ENCODE measurements around the gene SERINC3.
A peak's percentile ranks its signal among the peaks of the same experiment; 100 is the strongest.

The SERINC3 gene

GRCh38 chr20:44501448-44501847 lies 20.4 kb downstream of the SERINC3 start:
- H3K9me3 ChIP-seq: no peaks in the 10 kb centered on the region
- H3K27me3 ChIP-seq: no peaks in the 10 kb centered on the region
- no peak overlapping the region for H3K4me3 ChIP-seq
- intact Hi-C loops (cut with DNase I; ENCODE audit: low total_unique reads): no loop called here
- no peak for DNase-seq
- no peak overlapping the region for H3K27ac ChIP-seq
- peaks cover 88 to 97% (median 88%) of the 10 kb centered on the region in 3 donors for H3K36me3 ChIP-seq
- TF ChIP-seq, protein P1, sequence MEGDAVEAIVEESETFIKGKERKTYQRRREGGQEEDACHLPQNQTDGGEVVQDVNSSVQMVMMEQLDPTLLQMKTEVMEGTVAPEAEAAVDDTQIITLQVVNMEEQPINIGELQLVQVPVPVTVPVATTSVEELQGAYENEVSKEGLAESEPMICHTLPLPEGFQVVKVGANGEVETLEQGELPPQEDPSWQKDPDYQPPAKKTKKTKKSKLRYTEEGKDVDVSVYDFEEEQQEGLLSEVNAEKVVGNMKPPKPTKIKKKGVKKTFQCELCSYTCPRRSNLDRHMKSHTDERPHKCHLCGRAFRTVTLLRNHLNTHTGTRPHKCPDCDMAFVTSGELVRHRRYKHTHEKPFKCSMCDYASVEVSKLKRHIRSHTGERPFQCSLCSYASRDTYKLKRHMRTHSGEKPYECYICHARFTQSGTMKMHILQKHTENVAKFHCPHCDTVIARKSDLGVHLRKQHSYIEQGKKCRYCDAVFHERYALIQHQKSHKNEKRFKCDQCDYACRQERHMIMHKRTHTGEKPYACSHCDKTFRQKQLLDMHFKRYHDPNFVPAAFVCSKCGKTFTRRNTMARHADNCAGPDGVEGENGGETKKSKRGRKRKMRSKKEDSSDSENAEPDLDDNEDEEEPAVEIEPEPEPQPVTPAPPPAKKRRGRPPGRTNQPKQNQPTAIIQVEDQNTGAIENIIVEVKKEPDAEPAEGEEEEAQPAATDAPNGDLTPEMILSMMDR (IDR thresholded peaks at IDR 0.05): no peak
- H3K4me1 ChIP-seq: no peaks in the 10 kb centered on the region

GRCh38 chr20:44500221-44500620 lies 21.6 kb downstream of the SERINC3 start:
- no peak overlapping the region for H3K27ac ChIP-seq
- DNase-seq: no peak
- H3K4me1 ChIP-seq: peaks cover 0 to 5% (median 0%) of the 10 kb centered on the region in 4 donors
- TF ChIP-seq, protein P1 (IDR thresholded peaks at IDR 0.05): no peak
- no peak overlapping the region for H3K4me3 ChIP-seq
- intact Hi-C loops (cut with DNase I; ENCODE audit: low total_unique reads): no loop called here
- H3K36me3 ChIP-seq: peaks cover 76 to 97% (median 89%) of the 10 kb centered on the region in 3 donors
- H3K27me3 ChIP-seq: no peaks in the 10 kb centered on the region
- no peaks in the 10 kb centered on the region for H3K9me3 ChIP-seq

GRCh38 chr20:44497761-44498160 lies 24.1 kb downstream of the SERINC3 start:
- peaks cover 0 to 26% (median 0%) of the 10 kb centered on the region in 4 donors for H3K4me1 ChIP-seq
- H3K9me3 ChIP-seq: no peaks in the 10 kb centered on the region
- intact Hi-C loops (cut with DNase I; ENCODE audit: low total_unique reads): no loop called here
- DNase-seq: no peak
- H3K4me3 ChIP-seq: no peak overlapping the region
- peaks cover 67 to 94% (median 85%) of the 10 kb centered on the region in 3 donors for H3K36me3 ChIP-seq
- peak overlapping the region; percentile 3 to 71 for H3K27ac ChIP-seq
- no peaks in the 10 kb centered on the region for H3K27me3 ChIP-seq
- TF ChIP-seq, protein P1 (IDR thresholded peaks at IDR 0.05): no peak

- Histone ChIP-seq H3K36me3 (peaks cover 67 to 94% (median 85%) of the 10 kb centered on the region in 3 donors), H3K27ac (peak overlapping the region; percentile 3 to 71), H3K27me3 (no peaks in the 10 kb centered on the region), H3K4me3 (no peak overlapping the region), H3K9me3 (no peaks in the 10 kb centered on the region), H3K4me1 (peaks cover 0 to 29% (median 0%) of the 10 kb centered on the region in 4 donors)
- DNase-seq: no peak
- TF ChIP-seq, protein P1 (IDR thresholded peaks at IDR 0.05): no peak
- intact Hi-C loops (cut with DNase I; ENCODE audit: low total_unique reads): no loop called here
Observed at GRCh38 chr20:44496976-44497375, 24.9 kb downstream of the SERINC3 start.

DNA sequence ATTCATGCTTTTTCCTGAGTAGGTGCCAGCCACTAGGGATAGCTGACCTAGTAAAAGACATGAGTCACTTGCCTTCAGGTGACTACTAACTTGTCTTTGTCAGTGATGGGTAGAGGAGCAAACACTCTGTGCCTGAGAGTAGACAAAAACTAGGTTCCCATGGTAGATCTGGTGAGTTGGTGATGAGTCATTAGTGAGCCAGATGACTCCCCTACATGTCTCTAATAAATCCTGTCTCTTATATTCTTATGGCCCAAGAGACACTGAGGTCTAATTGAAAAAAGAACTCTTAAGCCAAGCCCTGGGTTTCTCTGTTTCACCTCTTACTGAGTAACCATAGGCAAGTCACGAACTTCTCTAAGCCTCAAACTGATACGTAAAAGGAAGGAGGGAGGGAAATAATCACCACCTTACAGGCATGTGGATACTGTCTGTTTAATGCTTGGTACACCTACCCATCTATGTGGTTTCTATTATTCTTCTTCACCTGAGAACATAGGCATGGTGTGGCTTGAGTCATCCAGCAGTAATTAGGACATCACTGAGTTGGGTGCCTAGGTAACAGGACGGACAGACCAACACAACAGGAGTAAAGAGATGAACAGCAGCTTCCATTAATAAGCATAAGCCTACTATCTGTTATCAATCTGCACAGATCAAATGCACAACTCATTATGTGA lies 25.9 kb downstream of the SERINC3 start:
- Histone ChIP-seq H3K4me1 (peaks cover 0 to 36% (median 0%) of the 10 kb centered on the region in 4 donors), H3K9me3 (no peaks in the 10 kb centered on the region), H3K27ac (peak overlapping the region; percentile 50 to 71), H3K4me3 (no peak overlapping the region), H3K36me3 (peaks cover 57 to 94% (median 82%) of the 10 kb centered on the region in 3 donors), H3K27me3 (no peaks in the 10 kb centered on the region)
- intact Hi-C loops (cut with DNase I; ENCODE audit: low total_unique reads): no loop called here
- TF ChIP-seq, protein P1 (IDR thresholded peaks at IDR 0.05): no peak
- no peak for DNase-seq

All from tibial artery (tissue), 4 donors.